Endothelial cell of umbilical vein (primary cell): ENCODE data around the gene EXOSC2. TPM values are rescaled to one million over a fixed set of nuclear protein-coding genes. Genes with fewer than 3 reads are reported as not detected.

Experiments
- BruUV-seq: library from RNA; stranded (reverse); fragments of 400-500 nt; replicated peaks from 2 replicates; lab custom pipeline; 2021; lab: Mats Ljungman, UMichigan
- CTCF ChIA-PET: fragments of 300-600, 350-600 bp; sonication (Branson Sonifier 250); formaldehyde crosslinking; loops from one replicate; lab custom pipeline; 2021; ENCODE audit warnings: antibody characterized with exemption, inconsistent platforms; lab: Charles Lee
- POLR2A ChIA-PET: fragments of 300-600, 350-600 bp; sonication (Branson Sonifier 250); formaldehyde crosslinking; loops from one replicate; lab custom pipeline; 2021; ENCODE audit warnings: antibody characterized with exemption, inconsistent platforms; lab: Charles Lee
- DNase-seq: peaks from one replicate; pipeline ENCODE4 v3.0.0-alpha.2; 2011; ENCODE audit warnings: low read depth, low spot score
- FAIRE-seq: peaks from 2 replicates; lab custom pipeline; 2011; peaks lifted over from hg19 to GRCh38; lab: Jason Lieb, UNC
- H2AFZ ChIP-seq: 2 replicates; pipeline ENCODE4 v1.6.0; 2012; ENCODE audit warnings: low read depth, low read length, control low read depth, inconsistent platforms
- H3K27ac ChIP-seq: 2 replicates; pipeline ENCODE4 v1.5.1; 2011; ENCODE audit warnings: low read depth, mild to moderate bottlenecking, control low read depth, low read length, moderate library complexity; ENCODE audit not compliant: insufficient read depth
- H3K27me3 ChIP-seq, 2 experiments: 2 replicates each; pipeline versions ENCODE4 v1.6.0 to v1.6.1; 2011; ENCODE audit warnings: low read length in 2 of 2, mixed read lengths in 1 of 2; ENCODE audit not compliant: control insufficient read depth in 2 of 2, insufficient read depth in 2 of 2
- H3K36me3 ChIP-seq, 2 experiments: 2 replicates in 1 of 2; 3 replicates in 1 of 2; pipeline ENCODE4 v1.5.1; 2011; ENCODE audit warnings: low read length in 2 of 2, mild to moderate bottlenecking in 1 of 2, moderate library complexity in 1 of 2; ENCODE audit not compliant: control insufficient read depth in 2 of 2, insufficient read depth in 2 of 2; ENCODE audit errors: extremely low read depth in 1 of 2
- H3K4me1 ChIP-seq: 3 replicates; pipeline ENCODE4 v1.5.1; 2011; ENCODE audit warnings: mild to moderate bottlenecking, low read length; ENCODE audit not compliant: control insufficient read depth, insufficient read depth; ENCODE audit errors: extremely low read depth
- H3K4me2 ChIP-seq: 2 replicates; pipeline ENCODE4 v1.6.1; 2011; ENCODE audit warnings: low read length, control low read depth, mixed read lengths; ENCODE audit not compliant: insufficient read depth
- H3K4me3 ChIP-seq, 3 experiments: fragments of 200-600 bp in 1 of 3; sonication (generic), shearing (Covaris generic) in 1 of 3; replicated peaks in 1 of 3; 2 replicates each; pipeline ENCODE4 v1.5.1; 2011 to 2016; ENCODE audit warnings: control low read depth in 3 of 3, low read length in 3 of 3, mild to moderate bottlenecking in 2 of 3, inconsistent platforms in 1 of 3, low read depth in 1 of 3, moderate library complexity in 1 of 3; ENCODE audit not compliant: insufficient read depth in 1 of 3
- H3K79me2 ChIP-seq: 2 replicates; pipeline ENCODE4 v1.6.0; 2012; ENCODE audit warnings: low read length, inconsistent platforms; ENCODE audit not compliant: control insufficient read depth, insufficient read depth
- H3K9ac ChIP-seq: replicated peaks from 2 replicates; pipeline ENCODE3; 2011; ENCODE audit warnings: low read length, control low read depth; ENCODE audit not compliant: insufficient read depth; ENCODE audit errors: extremely low read depth
- H3K9me1 ChIP-seq: replicated peaks from 3 replicates; pipeline ENCODE4 v1.6.0; 2011; ENCODE audit warnings: mild to moderate bottlenecking, low read length; ENCODE audit not compliant: control insufficient read depth, insufficient read depth; ENCODE audit errors: extremely low read depth
- H3K9me3 ChIP-seq: replicated peaks from 2 replicates; pipeline ENCODE4 v1.5.1; 2012; ENCODE audit warnings: low read length, inconsistent platforms; ENCODE audit not compliant: control insufficient read depth, insufficient read depth
- H4K20me1 ChIP-seq: replicated peaks from 2 replicates; pipeline ENCODE3; 2011; ENCODE audit warnings: mild to moderate bottlenecking, low read length; ENCODE audit not compliant: control insufficient read depth, insufficient read depth; ENCODE audit errors: extremely low read depth
- CTCF ChIP-seq, 2 donors: IDR thresholded peaks; 1 replicate in 1 of 2; 2 replicates in 1 of 2; pipeline ENCODE4 v1.5.1; 2011; ENCODE audit warnings: low read length in 2 of 2, mild to moderate bottlenecking in 2 of 2, moderate library complexity in 2 of 2, control low read depth in 1 of 2, inconsistent platforms in 1 of 2, low read depth in 1 of 2; ENCODE audit not compliant: insufficient read depth in 1 of 2; ENCODE audit errors: extremely low read depth in 1 of 2
- EZH2 ChIP-seq: IDR thresholded peaks from 2 replicates; pipeline ENCODE4 v1.6.1; 2012; ENCODE audit warnings: borderline replicate concordance, low read depth, mild to moderate bottlenecking, moderate library complexity, low read length, inconsistent platforms; ENCODE audit not compliant: severe bottlenecking
- GATA2 ChIP-seq: IDR thresholded peaks from 2 replicates; pipeline ENCODE4 v1.7.0; 2011; ENCODE audit warnings: low read depth, mild to moderate bottlenecking, moderate library complexity, mixed read lengths, low read length; ENCODE audit not compliant: insufficient read length, insufficient read depth
- JUN ChIP-seq: IDR thresholded peaks from 2 replicates; pipeline ENCODE4 v1.6.1; 2011; ENCODE audit warnings: borderline replicate concordance, low read depth; ENCODE audit not compliant: insufficient read length, insufficient read depth
- MAX ChIP-seq: IDR thresholded peaks from 2 replicates; pipeline ENCODE4 v1.6.1; 2011; ENCODE audit not compliant: insufficient read depth, insufficient read length
- POLR2A ChIP-seq: IDR thresholded peaks from 2 replicates; pipeline ENCODE4 v1.6.1; 2012; ENCODE audit warnings: low read depth, mild to moderate bottlenecking, control low read depth, low read length
- dilution Hi-C: fragments of 300-500 bp; cut with MboI; formaldehyde crosslinking; loops from one replicate; pipeline ENCODE4 v1.15.0; 2019; ENCODE audit warnings: low sequenced_read_pairs; ENCODE audit not compliant: extremely low pct_ligation_motif_present
- intact Hi-C: fragments of 100-400 bp; cut with micrococcal nuclease; formaldehyde crosslinking; loops from one replicate; pipeline ENCODE4 v1.10.0; 2022
- polyA plus RNA-seq, 4 experiments: library from polyadenylated mRNA; depleted of rRNA in 3 of 4; stranded (reverse) in 3 of 4; unstranded in 1 of 4; fragments of >200 nt; gene quantifications; 2 replicates each; pipeline versions ENCODE4 v1.2.1 to v1.2.3, GENCODE V29; 2011 to 2012; ENCODE audit warnings: missing spikeins in 1 of 4
- total RNA-seq: library from RNA; stranded (reverse); gene quantifications from 2 replicates; pipeline ENCODE4 v1.2.3, GENCODE V29; 2021

Gene EXOSC2
- total and polyA plus RNA-seq, 2 donors (not counting 3 experiments of a cell fraction or from before 2014, with no cell fraction given): 25.5 to 44.4 TPM

- peaks cover 3% of the 10 kb centered on the region in 2 experiments for H3K27me3 ChIP-seq
- no peak overlapping the region for H3K4me3 ChIP-seq
- no peak for DNase-seq
- no peaks in the 10 kb centered on the region for H3K36me3 ChIP-seq
- no peak overlapping the region for H3K27ac ChIP-seq
- H3K4me1 ChIP-seq: peaks cover 6% of the 10 kb centered on the region
- H3K79me2 ChIP-seq: peaks cover 10% of the 10 kb centered on the region
- no peak overlapping the region for H2AFZ ChIP-seq
- intact Hi-C loops (no loop called here), dilution Hi-C loops (loop anchor here (25.0 kb wide), 1 partner anchor 173 kb away; no protein-coding TSS in a partner anchor)
- no peaks in the 10 kb centered on the region for H3K9me3 ChIP-seq
- ChIA-PET CTCF (interaction anchor here (1.0 to 1.3 kb wide), 2 partner anchors 12 to 228 kb away, joined by 4 to 5 read pairs; no protein-coding TSS in a partner anchor), POLR2A (interaction anchor here (0.6 to 0.7 kb wide), 2 partner anchors 87 to 110 kb away, joined by 3 read pairs; partner anchors contain the start of gene FUBP3)
- BruUV-seq: no TSS peak
- no peaks in the 10 kb centered on the region for H3K9me1 ChIP-seq
- no peak for FAIRE-seq
- no peak for TF ChIP-seq EZH2
- no peak for TF ChIP-seq GATA2
- TF ChIP-seq CTCF (IDR thresholded peaks at IDR 0.05; ENCODE audit: extremely low read depth in 1 of 2, insufficient read depth in 1 of 2, low read depth in 1 of 2, low read length in 2 of 2): no peak
- no peak for TF ChIP-seq POLR2A
- no peak for TF ChIP-seq MAX
- TF ChIP-seq JUN: no peak
- H4K20me1 ChIP-seq: no peaks in the 10 kb centered on the region
- H3K9ac ChIP-seq: no peak overlapping the region
- H3K4me2 ChIP-seq: no peak overlapping the region
Observed at GRCh38 chr9:130689572-130689936, 4.0 kb upstream of the EXOSC2 start.
